ENCODE measurements around the gene CKS2.
A peak's percentile ranks its signal among the peaks of the same experiment; 100 is the strongest.

CKS2 gene

DNA sequence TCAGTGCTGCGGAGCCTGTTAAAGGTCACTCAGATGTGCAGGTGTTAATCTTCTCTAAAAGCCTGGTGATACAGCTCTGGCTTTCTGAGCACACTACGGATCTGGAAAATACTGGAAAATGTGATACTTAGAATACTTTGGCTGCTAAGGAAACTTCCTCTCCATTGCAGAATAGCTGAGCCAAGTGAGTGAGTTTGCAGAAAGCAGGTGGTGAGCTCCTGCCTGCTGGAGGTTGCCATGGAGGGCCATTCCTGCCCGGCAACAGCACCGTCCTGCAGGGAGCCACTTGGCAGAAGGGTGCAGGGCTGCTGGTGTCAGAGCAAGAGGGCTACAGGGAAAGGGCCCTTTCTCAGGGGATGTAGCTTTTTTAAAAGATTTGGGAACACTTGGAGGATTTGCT lies 48.0 kb downstream of the CKS2 start:
- Mint-ChIP-seq H3K36me3 (ENCODE audit: insufficient read depth) (peaks cover 86% of the 10 kb centered on the region), H3K27me3 (no peaks in the 10 kb centered on the region), H3K9me3 (no peaks in the 10 kb centered on the region), H3K4me3 (no peak overlapping the region), H3K27ac (peak overlapping the region in 1 of 2 donors; percentile 59), H3K4me1 (ENCODE audit: low read depth in 2 of 2) (peaks cover 3% of the 10 kb centered on the region in 2 donors)
- ATAC-seq (replicated peaks): peak; percentile 37
- no peak for DNase-seq

DNA sequence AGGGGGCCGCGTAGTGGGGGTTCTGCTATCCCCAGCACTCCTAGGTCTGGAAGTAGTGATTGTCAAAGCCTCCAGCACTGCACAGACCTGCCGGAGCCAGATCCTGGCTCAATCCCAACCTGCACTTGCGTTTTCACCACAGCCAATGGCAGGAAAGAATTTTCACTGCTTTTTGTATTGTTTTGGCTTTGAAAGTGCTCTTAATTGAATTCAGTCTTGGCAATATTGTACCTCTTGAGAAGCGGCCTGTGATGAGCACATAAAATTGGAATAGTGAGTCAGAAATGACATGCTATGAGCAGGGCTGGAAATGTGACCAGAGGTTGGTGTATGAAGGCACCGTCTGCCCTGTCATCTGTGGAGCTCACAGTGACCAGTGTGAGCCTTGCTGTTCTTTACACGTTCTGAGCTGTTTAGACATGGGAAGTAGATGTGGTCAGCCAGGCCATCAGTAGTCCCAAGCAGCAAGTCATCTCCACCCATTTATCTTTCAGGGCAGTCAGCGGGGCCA lies 48.8 kb downstream of the CKS2 start:
- peaks cover 85% of the 10 kb centered on the region for H3K36me3 Mint-ChIP-seq (ENCODE audit: insufficient read depth)
- ATAC-seq (replicated peaks): no peak
- H3K4me3 Mint-ChIP-seq: no peak overlapping the region
- no peak for DNase-seq
- peak overlapping the region; percentile 59 to 69 for H3K27ac Mint-ChIP-seq
- H3K4me1 Mint-ChIP-seq (ENCODE audit: low read depth in 2 of 2): peaks cover 3% of the 10 kb centered on the region in 2 donors
- H3K27me3 Mint-ChIP-seq: no peaks in the 10 kb centered on the region
- no peaks in the 10 kb centered on the region for H3K9me3 Mint-ChIP-seq

DNA sequence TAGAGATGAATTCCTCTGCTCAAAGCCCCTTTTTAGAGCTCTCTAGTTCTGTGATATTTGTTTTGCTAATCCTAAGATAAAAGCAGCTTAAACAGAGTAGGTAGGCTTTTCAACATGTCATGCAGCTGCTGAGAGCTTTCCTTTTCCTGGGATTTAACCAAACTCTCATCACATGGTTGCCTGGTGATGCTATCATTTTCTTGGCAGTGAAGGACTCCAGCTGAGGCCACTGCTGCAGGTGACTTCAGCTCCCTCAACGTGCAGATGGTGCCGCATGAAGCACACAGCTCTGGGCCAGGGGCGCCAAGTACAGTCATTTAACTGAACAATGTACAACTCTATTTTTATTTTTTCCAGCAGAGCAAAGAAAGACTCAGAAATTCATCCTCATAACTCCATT lies 49.5 kb downstream of the CKS2 start:
- Mint-ChIP-seq H3K4me3 (no peak overlapping the region), H3K36me3 (ENCODE audit: insufficient read depth) (peaks cover 80% of the 10 kb centered on the region), H3K4me1 (ENCODE audit: low read depth in 2 of 2) (peaks cover 3% of the 10 kb centered on the region in 2 donors), H3K27ac (peak overlapping the region; percentile 59 to 69), H3K9me3 (no peaks in the 10 kb centered on the region), H3K27me3 (no peaks in the 10 kb centered on the region)
- no peak for ATAC-seq (replicated peaks)
- no peak for DNase-seq

DNA sequence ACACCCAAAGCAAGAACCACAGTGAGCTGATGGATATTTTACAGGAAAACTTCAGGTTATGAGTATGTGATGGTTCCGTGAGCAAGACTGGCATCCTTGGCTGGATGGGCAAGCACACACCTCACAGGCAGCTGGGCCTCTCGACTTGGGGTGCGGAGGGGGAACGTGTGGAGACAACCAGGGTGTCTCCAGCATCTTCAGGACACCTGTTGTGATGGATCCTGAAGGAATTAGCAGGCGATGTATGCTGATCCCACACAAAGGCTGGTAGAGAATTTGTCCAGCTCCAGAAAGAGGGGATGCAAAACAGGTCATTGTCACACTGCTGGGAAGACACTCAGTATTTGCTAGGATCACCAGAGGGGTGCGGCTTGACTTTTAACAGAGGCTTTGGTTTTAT lies 50.0 kb downstream of the CKS2 start:
- H3K27ac Mint-ChIP-seq: peak overlapping the region; percentile 59 to 69
- H3K9me3 Mint-ChIP-seq: no peaks in the 10 kb centered on the region
- no peak overlapping the region for H3K4me3 Mint-ChIP-seq
- no peak for ATAC-seq (replicated peaks)
- H3K36me3 Mint-ChIP-seq (ENCODE audit: insufficient read depth): peaks cover 74% of the 10 kb centered on the region
- H3K27me3 Mint-ChIP-seq: no peaks in the 10 kb centered on the region
- peaks cover 3% of the 10 kb centered on the region in 2 donors for H3K4me1 Mint-ChIP-seq (ENCODE audit: low read depth in 2 of 2)
- no peak for DNase-seq

DNA sequence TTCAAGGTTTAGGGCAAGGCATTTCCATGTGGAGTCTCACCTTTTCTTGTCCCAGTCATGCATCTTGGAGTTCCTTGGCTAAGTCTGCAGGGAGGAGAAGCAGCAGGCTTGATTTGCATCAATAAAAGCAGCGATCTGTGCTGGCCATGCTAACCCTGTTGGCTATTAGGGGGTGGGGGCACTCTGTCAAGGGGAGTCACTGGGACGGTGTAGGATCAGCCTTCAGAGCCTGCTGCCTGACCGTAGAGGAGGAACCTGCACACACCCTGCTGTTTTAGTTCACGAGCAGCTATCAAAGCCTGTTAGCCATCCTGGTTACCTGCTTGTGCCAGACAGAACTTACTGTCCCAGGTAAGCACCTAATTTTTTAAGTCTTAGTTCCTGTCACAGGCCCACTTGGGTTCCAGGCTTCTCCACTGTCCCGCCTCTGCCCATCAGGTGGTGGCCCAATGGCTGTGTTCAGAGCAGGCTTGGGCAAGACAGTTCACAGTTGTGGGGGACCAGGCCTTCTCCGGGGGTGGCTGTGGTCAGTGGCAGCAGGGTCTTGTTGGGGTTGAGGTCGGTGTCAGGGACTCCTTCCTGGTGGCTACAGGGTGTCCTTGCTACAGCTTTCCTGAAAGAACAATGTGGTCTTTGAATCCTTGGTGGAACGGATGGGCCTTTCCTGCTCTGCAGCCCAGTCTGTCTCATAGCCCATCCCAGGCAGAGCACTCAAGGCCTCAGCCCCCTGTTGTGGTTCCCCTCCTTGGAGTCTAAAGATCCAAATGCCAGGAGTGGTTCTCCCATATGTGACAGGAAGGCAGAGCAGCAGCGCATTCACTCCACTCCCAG lies 51.0 kb downstream of the CKS2 start:
- ATAC-seq (replicated peaks) (no peak), DNase-seq (no peak)
- Mint-ChIP-seq H3K27ac (peak overlapping the region; percentile 25 to 59), H3K9me3 (no peaks in the 10 kb centered on the region), H3K27me3 (no peaks in the 10 kb centered on the region), H3K36me3 (ENCODE audit: insufficient read depth) (peaks cover 64% of the 10 kb centered on the region), H3K4me3 (no peak overlapping the region), H3K4me1 (ENCODE audit: low read depth in 2 of 2) (peaks cover 3% of the 10 kb centered on the region in 2 donors)

DNA sequence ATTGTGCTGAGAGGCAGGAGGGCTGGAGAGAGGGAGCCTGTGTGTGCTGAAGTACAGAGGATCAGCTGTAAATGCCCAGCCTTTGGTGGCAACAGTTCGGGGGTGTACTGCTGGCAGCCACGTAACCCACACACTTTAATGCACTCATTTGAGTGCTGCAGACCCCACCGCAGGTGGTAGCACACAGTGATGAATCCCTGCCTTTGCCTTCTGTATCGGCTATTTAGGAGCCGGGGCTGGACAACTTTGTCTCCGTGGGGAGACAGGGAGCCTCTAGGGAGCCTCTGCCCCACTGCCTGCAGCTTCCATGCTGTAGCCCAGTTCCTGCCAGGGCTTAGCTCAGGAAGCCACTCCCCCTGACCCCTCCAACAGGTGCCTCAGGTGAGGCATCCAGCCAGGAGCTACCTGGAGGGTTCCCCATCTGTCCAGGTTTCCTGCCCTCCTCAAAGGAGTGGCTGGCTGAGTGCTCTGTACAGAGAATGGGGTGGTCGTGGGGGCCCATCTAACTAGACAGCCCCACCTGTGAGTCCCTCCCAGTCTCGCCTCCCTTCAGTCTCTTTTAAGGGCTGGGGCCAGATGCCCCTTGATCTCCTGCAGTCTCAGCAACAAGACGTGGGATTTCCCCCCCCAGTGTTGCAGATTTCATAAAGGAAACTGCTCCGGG lies 51.8 kb downstream of the CKS2 start:
- peaks cover 57% of the 10 kb centered on the region for H3K36me3 Mint-ChIP-seq (ENCODE audit: insufficient read depth)
- peaks cover 2 to 3% of the 10 kb centered on the region in 2 donors for H3K4me1 Mint-ChIP-seq (ENCODE audit: low read depth in 2 of 2)
- no peak for ATAC-seq (replicated peaks)
- H3K9me3 Mint-ChIP-seq: no peaks in the 10 kb centered on the region
- no peaks in the 10 kb centered on the region for H3K27me3 Mint-ChIP-seq
- no peak for DNase-seq
- H3K27ac Mint-ChIP-seq: peak overlapping the region; percentile 25 to 57
- H3K4me3 Mint-ChIP-seq: no peak overlapping the region

DNA sequence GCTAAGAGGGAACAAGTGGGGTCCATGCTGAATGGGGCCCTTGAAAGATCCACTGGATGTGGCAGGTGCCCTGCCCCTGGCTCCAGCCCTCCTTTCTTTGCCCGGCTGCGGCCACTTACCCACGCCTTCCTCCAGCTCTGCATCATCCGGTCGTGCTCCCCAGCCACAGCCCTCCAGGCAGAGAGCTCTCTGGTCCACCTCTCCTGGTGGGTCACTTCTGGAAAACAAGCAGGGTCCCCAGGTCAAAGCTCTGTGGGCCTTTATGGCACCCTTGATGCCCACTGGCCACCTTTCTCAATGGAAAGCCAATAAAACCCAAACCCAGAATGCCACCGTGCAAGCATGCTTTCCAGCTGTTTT lies 52.3 kb downstream of the CKS2 start:
- peaks cover 5 to 7% of the 10 kb centered on the region in 2 donors for H3K4me1 Mint-ChIP-seq (ENCODE audit: low read depth in 2 of 2)
- H3K4me3 Mint-ChIP-seq: no peak overlapping the region
- H3K9me3 Mint-ChIP-seq: no peaks in the 10 kb centered on the region
- peak overlapping the region in 1 of 2 donors; percentile 57 for H3K27ac Mint-ChIP-seq
- no peak for DNase-seq
- peaks cover 52% of the 10 kb centered on the region for H3K36me3 Mint-ChIP-seq (ENCODE audit: insufficient read depth)
- H3K27me3 Mint-ChIP-seq: no peaks in the 10 kb centered on the region
- ATAC-seq (replicated peaks): no peak

DNA sequence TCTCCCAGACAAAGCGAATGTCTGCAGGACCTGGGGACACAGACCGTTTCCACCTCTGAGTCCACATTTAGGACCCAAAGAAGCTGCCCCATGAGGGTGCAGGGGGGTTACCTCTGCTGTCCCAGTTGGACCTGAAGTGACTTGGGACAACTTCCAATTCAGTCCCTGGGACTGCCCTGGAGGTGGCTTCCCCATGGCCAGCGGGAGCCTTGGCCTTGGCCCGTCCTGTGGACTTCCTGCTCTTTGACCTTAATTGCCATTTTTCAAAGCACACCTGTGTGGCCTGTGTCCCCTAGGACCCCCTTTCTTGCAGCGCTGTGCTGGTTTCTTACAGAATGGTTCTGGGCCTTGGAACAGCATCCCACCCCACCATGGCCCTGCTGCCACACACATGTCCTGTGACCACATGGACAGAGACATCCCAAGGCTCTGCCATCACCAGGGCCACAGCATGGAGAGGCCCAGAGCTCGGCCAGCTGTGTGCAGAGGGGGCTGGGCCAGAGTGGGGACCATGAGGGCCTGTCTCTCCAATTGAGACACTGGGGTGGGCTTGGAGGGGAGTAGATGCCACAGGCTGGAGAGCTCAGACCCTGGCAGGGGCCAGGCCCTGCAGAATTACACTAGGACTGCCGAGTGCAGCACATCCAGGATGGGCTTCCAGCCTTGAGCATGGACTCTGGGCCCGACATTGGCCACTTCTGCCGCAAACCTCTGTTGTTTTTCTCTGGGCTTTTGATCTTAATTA lies 53.1 kb downstream of the CKS2 start:
- Mint-ChIP-seq H3K36me3 (ENCODE audit: insufficient read depth) (peaks cover 44% of the 10 kb centered on the region), H3K4me3 (no peak overlapping the region), H3K9me3 (no peaks in the 10 kb centered on the region), H3K27ac (peak overlapping the region in 1 of 2 donors; percentile 85), H3K4me1 (ENCODE audit: low read depth in 2 of 2) (peaks cover 7 to 11% of the 10 kb centered on the region in 2 donors), H3K27me3 (no peaks in the 10 kb centered on the region)
- DNase-seq (no peak), ATAC-seq (replicated peaks) (no peak)

DNA sequence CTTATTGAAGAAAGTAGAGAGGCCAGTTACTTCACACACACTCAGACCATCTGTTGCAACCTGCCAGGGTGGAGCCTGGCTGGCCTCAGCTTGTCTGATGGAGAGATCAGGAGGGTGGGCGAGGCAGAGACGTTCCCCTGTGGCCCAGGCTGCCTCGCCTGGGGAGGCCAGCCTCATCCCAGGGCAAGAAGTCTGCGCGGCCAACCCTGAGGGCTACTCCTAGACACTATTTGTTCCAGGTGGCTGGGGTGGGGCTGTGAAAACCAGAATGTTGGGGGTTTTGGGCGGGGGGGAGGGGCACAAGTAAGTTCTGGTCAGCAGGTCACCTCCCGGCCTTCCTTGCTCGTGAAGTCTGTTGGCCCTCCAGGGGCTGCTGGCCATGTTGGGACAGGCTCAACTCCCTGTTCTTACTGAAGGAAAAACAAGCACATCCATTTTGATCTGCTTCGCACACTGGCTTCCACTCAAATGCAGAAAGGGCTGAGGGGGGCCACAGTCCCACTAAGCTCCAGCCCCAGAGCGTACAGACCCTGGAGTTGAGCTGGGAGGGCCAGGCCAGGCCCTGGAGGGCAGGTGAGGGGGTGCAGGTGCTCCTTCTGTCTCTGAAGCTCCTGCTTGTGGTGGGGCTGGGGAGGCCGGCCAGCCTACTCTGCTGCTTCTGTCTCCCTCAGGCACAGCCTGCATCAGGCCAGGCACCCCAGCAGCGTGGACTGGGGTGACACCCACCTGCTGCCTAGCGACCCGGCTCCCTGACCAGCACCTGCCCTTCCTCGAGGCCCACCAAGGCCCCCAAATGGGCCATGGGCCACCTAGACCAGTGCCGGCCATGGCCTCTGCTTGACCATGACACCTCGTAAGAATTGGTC lies 53.9 kb downstream of the CKS2 start:
- H3K27me3 Mint-ChIP-seq: no peaks in the 10 kb centered on the region
- H3K36me3 Mint-ChIP-seq (ENCODE audit: insufficient read depth): peaks cover 41% of the 10 kb centered on the region
- H3K4me3 Mint-ChIP-seq: no peak overlapping the region
- H3K27ac Mint-ChIP-seq: peak overlapping the region in 1 of 2 donors; percentile 85
- peaks cover 6 to 11% of the 10 kb centered on the region in 2 donors for H3K4me1 Mint-ChIP-seq (ENCODE audit: low read depth in 2 of 2)
- no peaks in the 10 kb centered on the region for H3K9me3 Mint-ChIP-seq
- DNase-seq (no peak), ATAC-seq (replicated peaks) (no peak)

DNA sequence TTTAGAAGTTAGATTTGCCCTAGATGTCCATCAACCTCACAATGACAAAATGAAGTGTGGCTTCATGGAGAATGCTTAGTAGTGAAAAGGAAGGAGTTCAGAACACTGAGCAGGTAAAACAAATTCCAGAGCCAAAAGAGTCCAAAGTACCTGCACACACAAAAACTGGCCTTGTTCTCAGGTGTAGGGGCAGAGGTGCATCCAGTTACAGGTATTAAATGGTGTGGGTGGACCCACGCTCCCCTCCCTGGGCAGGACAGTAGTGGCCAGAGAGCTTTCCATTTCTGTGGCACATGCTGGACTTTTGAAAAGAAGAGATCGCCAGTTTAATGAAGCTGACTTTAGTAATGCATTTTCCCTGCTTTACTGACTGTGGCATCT lies 54.5 kb downstream of the CKS2 start:
- H3K36me3 Mint-ChIP-seq (ENCODE audit: insufficient read depth): peaks cover 37% of the 10 kb centered on the region
- no peaks in the 10 kb centered on the region for H3K9me3 Mint-ChIP-seq
- no peak for DNase-seq
- no peaks in the 10 kb centered on the region for H3K27me3 Mint-ChIP-seq
- peak overlapping the region in 1 of 2 donors; percentile 53 for H3K27ac Mint-ChIP-seq
- no peak overlapping the region for H3K4me3 Mint-ChIP-seq
- no peak for ATAC-seq (replicated peaks)
- H3K4me1 Mint-ChIP-seq (ENCODE audit: low read depth in 2 of 2): peaks cover 6 to 9% of the 10 kb centered on the region in 2 donors
